Measurements from ENCODE around the gene KDM1A.

DNA sequence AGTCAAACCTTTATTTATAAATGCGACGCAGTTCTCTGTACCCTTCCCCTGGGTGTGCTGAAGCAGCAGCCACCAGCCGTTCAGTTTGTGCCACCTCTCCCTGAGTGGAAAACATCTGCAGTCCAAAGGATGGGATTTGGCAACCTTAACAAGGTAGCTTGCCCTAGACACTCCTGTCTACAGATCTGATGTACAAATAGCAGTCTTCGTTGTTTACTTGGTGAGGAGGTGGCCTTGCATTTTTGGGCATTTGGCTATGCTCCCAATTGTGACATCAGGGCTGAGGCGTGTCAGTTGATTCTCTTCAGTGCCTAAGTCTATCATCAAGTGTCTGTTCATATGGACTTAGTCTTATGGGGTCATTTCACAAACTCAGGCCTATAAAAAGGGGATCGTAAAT, 59.8 kb downstream of the KDM1A start:
- TF ChIP-seq ZNF561 (CRISPR knock-in tag; conservative IDR thresholded peaks at IDR 0.05) = no peak
- TF ChIP-seq ZZZ3 (IDR thresholded peaks at IDR 0.05) = no peak
- TF ChIP-seq NONO (IDR thresholded peaks at IDR 0.05; ENCODE audit: low read depth in 2 of 2, low read length in 1 of 2) = no peak
- TF ChIP-seq, protein P1, sequence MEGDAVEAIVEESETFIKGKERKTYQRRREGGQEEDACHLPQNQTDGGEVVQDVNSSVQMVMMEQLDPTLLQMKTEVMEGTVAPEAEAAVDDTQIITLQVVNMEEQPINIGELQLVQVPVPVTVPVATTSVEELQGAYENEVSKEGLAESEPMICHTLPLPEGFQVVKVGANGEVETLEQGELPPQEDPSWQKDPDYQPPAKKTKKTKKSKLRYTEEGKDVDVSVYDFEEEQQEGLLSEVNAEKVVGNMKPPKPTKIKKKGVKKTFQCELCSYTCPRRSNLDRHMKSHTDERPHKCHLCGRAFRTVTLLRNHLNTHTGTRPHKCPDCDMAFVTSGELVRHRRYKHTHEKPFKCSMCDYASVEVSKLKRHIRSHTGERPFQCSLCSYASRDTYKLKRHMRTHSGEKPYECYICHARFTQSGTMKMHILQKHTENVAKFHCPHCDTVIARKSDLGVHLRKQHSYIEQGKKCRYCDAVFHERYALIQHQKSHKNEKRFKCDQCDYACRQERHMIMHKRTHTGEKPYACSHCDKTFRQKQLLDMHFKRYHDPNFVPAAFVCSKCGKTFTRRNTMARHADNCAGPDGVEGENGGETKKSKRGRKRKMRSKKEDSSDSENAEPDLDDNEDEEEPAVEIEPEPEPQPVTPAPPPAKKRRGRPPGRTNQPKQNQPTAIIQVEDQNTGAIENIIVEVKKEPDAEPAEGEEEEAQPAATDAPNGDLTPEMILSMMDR (IDR thresholded peaks at IDR 0.05 in 2 of 3, conservative IDR thresholded peaks at IDR 0.05 in 1 of 3; ENCODE audit: insufficient read depth in 2 of 3, low read depth in 1 of 3, low read length in 3 of 3) = no peak
- TF ChIP-seq TOE1 (IDR thresholded peaks at IDR 0.05; ENCODE audit: borderline replicate concordance) = no peak
- no peak for TF ChIP-seq TOE1 (CRISPR knock-in tag; IDR thresholded peaks at IDR 0.05; ENCODE audit: borderline replicate concordance, low read depth)
- TF ChIP-seq ZKSCAN8 (CRISPR knock-in tag; IDR thresholded peaks at IDR 0.05) = no peak
- no peak for TF ChIP-seq EZH2 (IDR thresholded peaks at IDR 0.05; ENCODE audit: borderline replicate concordance, low read depth, low read length)
- TF ChIP-seq, protein P2, sequence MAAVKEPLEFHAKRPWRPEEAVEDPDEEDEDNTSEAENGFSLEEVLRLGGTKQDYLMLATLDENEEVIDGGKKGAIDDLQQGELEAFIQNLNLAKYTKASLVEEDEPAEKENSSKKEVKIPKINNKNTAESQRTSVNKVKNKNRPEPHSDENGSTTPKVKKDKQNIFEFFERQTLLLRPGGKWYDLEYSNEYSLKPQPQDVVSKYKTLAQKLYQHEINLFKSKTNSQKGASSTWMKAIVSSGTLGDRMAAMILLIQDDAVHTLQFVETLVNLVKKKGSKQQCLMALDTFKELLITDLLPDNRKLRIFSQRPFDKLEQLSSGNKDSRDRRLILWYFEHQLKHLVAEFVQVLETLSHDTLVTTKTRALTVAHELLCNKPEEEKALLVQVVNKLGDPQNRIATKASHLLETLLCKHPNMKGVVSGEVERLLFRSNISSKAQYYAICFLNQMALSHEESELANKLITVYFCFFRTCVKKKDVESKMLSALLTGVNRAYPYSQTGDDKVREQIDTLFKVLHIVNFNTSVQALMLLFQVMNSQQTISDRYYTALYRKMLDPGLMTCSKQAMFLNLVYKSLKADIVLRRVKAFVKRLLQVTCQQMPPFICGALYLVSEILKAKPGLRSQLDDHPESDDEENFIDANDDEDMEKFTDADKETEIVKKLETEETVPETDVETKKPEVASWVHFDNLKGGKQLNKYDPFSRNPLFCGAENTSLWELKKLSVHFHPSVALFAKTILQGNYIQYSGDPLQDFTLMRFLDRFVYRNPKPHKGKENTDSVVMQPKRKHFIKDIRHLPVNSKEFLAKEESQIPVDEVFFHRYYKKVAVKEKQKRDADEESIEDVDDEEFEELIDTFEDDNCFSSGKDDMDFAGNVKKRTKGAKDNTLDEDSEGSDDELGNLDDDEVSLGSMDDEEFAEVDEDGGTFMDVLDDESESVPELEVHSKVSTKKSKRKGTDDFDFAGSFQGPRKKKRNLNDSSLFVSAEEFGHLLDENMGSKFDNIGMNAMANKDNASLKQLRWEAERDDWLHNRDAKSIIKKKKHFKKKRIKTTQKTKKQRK (IDR thresholded peaks at IDR 0.05; ENCODE audit: borderline replicate concordance, low read depth, low read length) = no peak
- no peak for TF ChIP-seq ZNF274 (IDR thresholded peaks at IDR 0.05; ENCODE audit: borderline replicate concordance, low read depth, low read length)
- TF ChIP-seq, protein P3, sequence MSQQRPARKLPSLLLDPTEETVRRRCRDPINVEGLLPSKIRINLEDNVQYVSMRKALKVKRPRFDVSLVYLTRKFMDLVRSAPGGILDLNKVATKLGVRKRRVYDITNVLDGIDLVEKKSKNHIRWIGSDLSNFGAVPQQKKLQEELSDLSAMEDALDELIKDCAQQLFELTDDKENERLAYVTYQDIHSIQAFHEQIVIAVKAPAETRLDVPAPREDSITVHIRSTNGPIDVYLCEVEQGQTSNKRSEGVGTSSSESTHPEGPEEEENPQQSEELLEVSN (IDR thresholded peaks at IDR 0.05; ENCODE audit: borderline replicate concordance in 1 of 2, extremely low read depth in 1 of 2, insufficient read depth in 1 of 2, insufficient read length in 1 of 2, low read depth in 1 of 2, low read length in 1 of 2, poor library complexity in 1 of 2, severe bottlenecking in 1 of 2) = no peak
- TF ChIP-seq IRF2 (CRISPR knock-in tag; IDR thresholded peaks at IDR 0.05) = no peak

Data from K562 (cell line).